DND-41 (cell line): Measurements from ENCODE around the gene AADAT.

Source experiments
- CTCF ChIP-seq: IDR thresholded peaks from 2 replicates; pipeline ENCODE4 v1.5.1; 2012; ENCODE audit warnings: borderline replicate concordance, low read length, moderate library complexity, mild to moderate bottlenecking; ENCODE audit not compliant: poor library complexity, severe bottlenecking; ENCODE audit errors: extremely low read depth
- EZH2 ChIP-seq: IDR thresholded peaks from 3 replicates; pipeline ENCODE4 v1.6.1; 2012; ENCODE audit warnings: borderline replicate concordance, low read depth, mild to moderate bottlenecking, moderate library complexity, low read length, inconsistent platforms; ENCODE audit not compliant: severe bottlenecking

GRCh38 chr4:170088716-170089115 is 1.0 kb downstream of the AADAT start:
- no peak for TF ChIP-seq CTCF
- no peak for TF ChIP-seq EZH2
